Upper lobe of right lung (tissue), 1 donor: ENCODE data around the gene SLC6A13. TPM values are rescaled to one million over a fixed set of nuclear protein-coding genes. Genes with fewer than 3 reads are reported as not detected.
"Not testable (repeated sequence)": the region's sequence is repeated elsewhere in the genome, so short reads cannot be mapped to it uniquely, and the experiment has no call there.

Source experiments
- ATAC-seq: fragments of 200-7000 bp; cut with Tn5 transposase; one replicate; pipeline ENCODE4 v1.9.1; 2020; ENCODE audit warnings: mild to moderate bottlenecking, moderate library complexity
- DNase-seq: peaks from one replicate; pipeline ENCODE4 v3.0.0-alpha.2; 2020
- H3K27ac ChIP-seq: fragments of 200-600 bp; one replicate; pipeline ENCODE4 v1.8.0; 2022
- H3K27me3 ChIP-seq: fragments of 200-600 bp; one replicate; pipeline ENCODE4 v1.8.0; 2022; ENCODE audit warnings: mild to moderate bottlenecking
- H3K36me3 ChIP-seq: fragments of 200-600 bp; one replicate; pipeline ENCODE4 v1.8.0; 2022
- H3K4me1 ChIP-seq: fragments of 200-600 bp; one replicate; pipeline ENCODE4 v1.8.0; 2022
- H3K4me3 ChIP-seq: fragments of 200-600 bp; one replicate; pipeline ENCODE4 v1.8.0; 2022; ENCODE audit warnings: mild to moderate bottlenecking
- H3K9me3 ChIP-seq: fragments of 200-600 bp; one replicate; pipeline ENCODE4 v1.8.0; 2022
- intact Hi-C: fragments of 100-400 bp; cut with DNase I; formaldehyde crosslinking; loops from one replicate; pipeline ENCODE4 v1.11.0; 2022
- long read RNA-seq: library from polyadenylated mRNA; unstranded; transcript quantifications from one replicate; pipeline ENCODE4 v2.0.0, GENCODE V29; 2021
- total RNA-seq: library from RNA; stranded (reverse); fragmentation: NEBNext Ultra II Directional; extraction: Animal tissue kit (Norgen Biotek cat#: 25700); gene quantifications from one replicate; pipeline ENCODE4 v1.2.1, GENCODE V29; 2021
- TF ChIP-seq, protein P1 (sequence below): fragments of 200-600 bp; IDR thresholded peaks from one replicate; pipeline ENCODE4 v1.8.0; 2022; ENCODE audit warnings: antibody characterized with exemption
- donor health status: DM: no; HTN: yes; CAD: no; lungs with severe emphysema.

Gene SLC6A13
- 3.9 TPM for total RNA-seq
- long read RNA-seq, partial matches to known transcripts = 1 of 4 reads
- long read RNA-seq, other reads (novel, unspliced or antisense) = 0 of 4 reads

DNA sequence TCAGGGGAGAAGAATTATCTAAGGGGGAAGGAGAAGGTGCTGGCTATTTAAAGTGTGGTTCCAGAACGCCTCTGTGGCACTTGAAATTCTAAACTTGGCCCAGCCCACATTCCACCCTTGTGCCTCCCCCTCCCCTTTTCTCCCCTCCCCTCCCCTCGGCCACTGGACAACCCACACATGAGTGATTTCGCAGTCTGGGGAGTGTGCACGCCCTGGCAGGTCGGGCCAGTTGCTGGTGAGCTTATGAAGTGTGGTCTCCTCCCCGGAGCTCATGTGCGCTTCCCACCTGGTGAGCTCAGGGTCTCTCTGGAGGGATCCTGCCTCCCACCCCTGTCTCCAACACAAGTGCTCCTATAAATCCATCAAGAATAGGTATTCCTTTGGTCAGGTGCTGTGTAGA lies at the start of gene SLC6A13:
Gene SLC6A13 (minus strand): TSS at position 20 of the 400 bp plus-strand sequence. CDS start 2,784 bp downstream, outside the sequence.
- Histone ChIP-seq H3K4me1 (no peaks in the 10 kb centered on the region), H3K4me3 (no peak within 1 kb of the TSS), H3K9me3 (no peaks in the 10 kb centered on the region), H3K36me3 (no peaks in the 10 kb centered on the region), H3K27me3 (peaks cover 10% of the 10 kb centered on the region), H3K27ac (no peak within 1 kb of the TSS)
- DNase-seq = peak; percentile 77
- TF ChIP-seq, protein P1, sequence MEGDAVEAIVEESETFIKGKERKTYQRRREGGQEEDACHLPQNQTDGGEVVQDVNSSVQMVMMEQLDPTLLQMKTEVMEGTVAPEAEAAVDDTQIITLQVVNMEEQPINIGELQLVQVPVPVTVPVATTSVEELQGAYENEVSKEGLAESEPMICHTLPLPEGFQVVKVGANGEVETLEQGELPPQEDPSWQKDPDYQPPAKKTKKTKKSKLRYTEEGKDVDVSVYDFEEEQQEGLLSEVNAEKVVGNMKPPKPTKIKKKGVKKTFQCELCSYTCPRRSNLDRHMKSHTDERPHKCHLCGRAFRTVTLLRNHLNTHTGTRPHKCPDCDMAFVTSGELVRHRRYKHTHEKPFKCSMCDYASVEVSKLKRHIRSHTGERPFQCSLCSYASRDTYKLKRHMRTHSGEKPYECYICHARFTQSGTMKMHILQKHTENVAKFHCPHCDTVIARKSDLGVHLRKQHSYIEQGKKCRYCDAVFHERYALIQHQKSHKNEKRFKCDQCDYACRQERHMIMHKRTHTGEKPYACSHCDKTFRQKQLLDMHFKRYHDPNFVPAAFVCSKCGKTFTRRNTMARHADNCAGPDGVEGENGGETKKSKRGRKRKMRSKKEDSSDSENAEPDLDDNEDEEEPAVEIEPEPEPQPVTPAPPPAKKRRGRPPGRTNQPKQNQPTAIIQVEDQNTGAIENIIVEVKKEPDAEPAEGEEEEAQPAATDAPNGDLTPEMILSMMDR = no peak
- intact Hi-C loops = no loop called here
- ATAC-seq = peak; percentile 95

DNA sequence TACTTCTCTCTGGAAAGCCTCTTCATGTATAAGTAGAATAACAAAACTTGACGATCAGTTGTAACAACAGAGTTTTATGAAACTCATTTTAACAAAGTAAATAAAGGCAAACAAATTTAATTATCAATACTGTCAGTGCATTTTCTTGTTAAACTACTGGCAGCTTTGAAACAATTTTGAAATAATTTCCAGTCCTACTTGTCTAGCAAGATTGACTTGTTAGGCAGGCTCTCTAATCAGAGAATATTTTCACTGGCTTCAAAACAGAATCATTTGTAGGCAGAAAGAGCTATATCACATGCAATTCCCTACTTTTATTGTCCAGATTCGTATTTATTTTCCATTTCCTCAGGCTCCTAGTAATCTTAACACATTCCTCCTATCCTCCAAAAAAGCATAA lies 45.9 kb upstream of the SLC6A13 start:
- Histone ChIP-seq H3K4me3 (no peak overlapping the region), H3K4me1 (no peaks in the 10 kb centered on the region), H3K9me3 (no peaks in the 10 kb centered on the region), H3K27ac (no peak overlapping the region), H3K36me3 (peaks cover 100% of the 10 kb centered on the region), H3K27me3 (no peaks in the 10 kb centered on the region)
- intact Hi-C loops = no loop called here
- no peak for DNase-seq
- TF ChIP-seq, protein P1 = no peak
- no peak for ATAC-seq

DNA sequence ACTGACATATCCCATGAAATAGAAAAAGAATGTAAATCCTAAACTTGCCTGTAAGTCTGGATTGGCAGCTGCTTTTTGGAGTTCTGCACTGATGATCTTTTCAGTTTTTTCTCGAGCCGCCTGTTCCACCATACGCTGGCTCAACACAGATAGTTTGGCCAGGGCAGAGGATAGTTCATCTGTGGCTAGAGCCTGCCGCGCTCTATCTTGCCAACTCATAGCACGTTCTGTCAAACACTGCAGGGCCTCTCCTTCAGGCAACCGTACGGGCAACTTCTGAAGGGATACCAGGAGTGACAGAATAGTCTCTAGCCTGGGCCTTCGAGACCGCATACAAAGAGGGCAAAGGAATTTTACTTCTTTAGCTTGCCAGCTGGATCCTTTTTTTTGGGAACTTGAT lies 44.8 kb upstream of the SLC6A13 start:
- Histone ChIP-seq H3K4me1 (no peaks in the 10 kb centered on the region), H3K27me3 (no peaks in the 10 kb centered on the region), H3K9me3 (no peaks in the 10 kb centered on the region), H3K36me3 (peaks cover 97% of the 10 kb centered on the region), H3K4me3 (no peak overlapping the region), H3K27ac (no peak overlapping the region)
- DNase-seq = no peak
- intact Hi-C loops = no loop called here
- ATAC-seq = no peak
- TF ChIP-seq, protein P1 = no peak

DNA sequence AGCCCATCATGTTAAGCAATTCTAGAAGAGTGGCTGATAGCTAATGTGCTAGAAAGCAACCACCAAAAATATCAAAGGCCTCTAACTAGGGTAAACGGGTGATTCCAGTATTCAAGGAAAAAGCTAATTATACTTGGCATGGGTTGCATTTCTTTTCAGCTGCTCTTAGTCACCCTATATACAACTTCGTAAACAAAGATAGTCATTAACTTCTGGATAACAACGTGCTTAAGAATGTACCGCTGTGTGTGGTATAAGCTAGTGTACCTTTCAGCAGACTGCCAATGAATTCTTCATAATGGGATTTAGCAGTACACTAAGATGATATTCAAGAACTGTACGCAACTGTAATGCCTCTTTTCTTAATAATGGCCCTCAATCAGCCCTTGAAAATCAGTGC lies 42.2 kb upstream of the SLC6A13 start:
- peaks cover 71% of the 10 kb centered on the region for H3K36me3 ChIP-seq
- H3K4me3 ChIP-seq = no peak overlapping the region
- no peaks in the 10 kb centered on the region for H3K9me3 ChIP-seq
- H3K27ac ChIP-seq = no peak overlapping the region
- H3K4me1 ChIP-seq = no peaks in the 10 kb centered on the region
- no peak for DNase-seq
- TF ChIP-seq, protein P1 = no peak
- no peak for ATAC-seq
- intact Hi-C loops = no loop called here
- no peaks in the 10 kb centered on the region for H3K27me3 ChIP-seq

DNA sequence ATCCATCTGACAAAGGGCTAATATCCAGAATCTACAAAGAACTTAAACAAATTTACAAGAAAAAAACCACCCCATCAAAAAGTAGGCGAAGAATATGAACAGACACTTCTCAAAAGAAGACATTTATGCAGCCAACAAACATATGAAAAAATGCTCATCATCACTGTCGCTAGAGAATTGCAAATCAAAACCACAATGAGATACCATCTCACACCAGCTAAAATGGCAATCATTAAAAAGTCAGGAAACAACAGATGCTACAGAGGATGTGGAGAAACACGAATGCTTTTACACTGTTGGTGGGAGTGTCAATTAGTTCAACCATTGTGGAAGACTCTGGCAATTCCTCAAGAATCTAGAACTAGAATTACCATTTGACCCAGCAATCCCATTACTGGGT lies 40.1 kb upstream of the SLC6A13 start:
- DNase-seq, intact Hi-C loops, H3K9me3 ChIP-seq, ATAC-seq, H3K27me3 ChIP-seq, H3K4me3 ChIP-seq, H3K27ac ChIP-seq, H3K4me1 ChIP-seq: not testable (repeated sequence)
- H3K36me3 ChIP-seq = peaks cover 56% of the 10 kb centered on the region

DNA sequence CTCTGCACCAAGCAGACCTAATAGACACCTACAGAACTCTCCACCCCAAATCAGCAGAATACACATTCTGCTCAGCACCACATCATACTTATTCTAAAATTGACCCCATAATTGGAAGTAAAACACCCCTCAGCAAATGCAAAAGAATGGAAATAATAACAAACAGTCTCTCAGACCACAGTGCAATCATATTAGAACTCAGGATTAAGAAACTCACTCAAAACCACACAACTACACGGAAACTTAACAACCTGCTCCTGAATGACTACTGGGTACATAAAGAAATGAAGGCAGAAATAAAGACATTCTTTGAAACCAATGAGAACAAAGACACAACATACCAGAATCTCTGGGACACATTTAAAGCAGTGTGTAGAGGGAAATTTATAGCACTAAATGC lies 37.5 kb upstream of the SLC6A13 start:
- DNase-seq, H3K4me3 ChIP-seq, H3K27me3 ChIP-seq, intact Hi-C loops, H3K27ac ChIP-seq, H3K9me3 ChIP-seq, ATAC-seq, H3K4me1 ChIP-seq: not testable (repeated sequence)
- H3K36me3 ChIP-seq = peaks cover 55% of the 10 kb centered on the region

DNA sequence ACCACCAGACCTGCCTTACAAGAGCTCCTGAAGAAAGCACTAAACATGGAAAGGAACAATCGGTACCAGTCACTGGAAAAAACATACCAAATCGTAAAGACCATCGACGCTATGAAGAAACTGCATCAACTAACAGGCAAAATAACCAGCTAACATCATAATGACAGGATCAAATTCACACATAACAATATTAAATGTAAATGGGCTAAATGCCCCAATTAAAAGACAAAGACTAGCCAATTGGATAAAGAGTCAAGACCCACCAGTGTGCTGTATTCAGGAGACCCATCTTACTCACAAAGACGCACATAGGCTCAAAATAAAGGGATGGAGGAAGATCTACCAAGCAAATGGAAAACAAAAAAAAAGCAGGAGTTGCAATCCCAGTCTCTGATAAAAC lies 36.9 kb upstream of the SLC6A13 start:
- H3K9me3 ChIP-seq, intact Hi-C loops, H3K27ac ChIP-seq, DNase-seq, H3K4me3 ChIP-seq, H3K27me3 ChIP-seq, H3K4me1 ChIP-seq, ATAC-seq: not testable (repeated sequence)
- peaks cover 55% of the 10 kb centered on the region for H3K36me3 ChIP-seq

DNA sequence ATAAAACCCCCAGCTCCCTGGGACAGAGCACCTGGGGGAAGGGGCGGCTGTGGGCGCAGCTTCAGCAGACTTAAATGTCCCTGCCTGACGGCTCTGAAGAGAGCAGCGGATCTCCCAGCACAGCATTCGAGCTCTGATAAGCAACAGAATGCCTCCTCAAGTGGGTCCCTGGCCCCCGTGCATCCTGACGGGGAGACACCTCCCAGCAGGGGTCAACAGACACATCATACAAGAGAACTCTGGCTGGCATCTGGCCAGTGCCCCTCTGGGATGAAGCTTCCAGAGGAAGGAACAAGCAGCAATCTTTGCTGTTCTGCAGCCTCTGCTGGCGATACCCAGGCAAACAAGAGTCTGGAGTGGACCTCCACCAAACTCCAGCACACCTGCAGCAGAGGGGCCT lies 35.4 kb upstream of the SLC6A13 start:
- ATAC-seq, H3K9me3 ChIP-seq, DNase-seq, H3K4me3 ChIP-seq, intact Hi-C loops, H3K27me3 ChIP-seq, H3K4me1 ChIP-seq, H3K27ac ChIP-seq: not testable (repeated sequence)
- H3K36me3 ChIP-seq = peaks cover 55% of the 10 kb centered on the region
